Upper lobe of right lung (tissue), 1 donor: ENCODE measurements around the gene QPRT. TPM values are rescaled to one million over a fixed set of nuclear protein-coding genes. Genes with fewer than 3 reads are reported as not detected.
"Not testable (repeated sequence)": the region's sequence is repeated elsewhere in the genome, so short reads cannot be mapped to it uniquely, and the experiment has no call there.

ENCODE experiments used
- ATAC-seq: fragments of 200-7000 bp; cut with Tn5 transposase; one replicate; pipeline ENCODE4 v1.9.1; 2020; ENCODE audit warnings: mild to moderate bottlenecking, moderate library complexity
- DNase-seq: peaks from one replicate; pipeline ENCODE4 v3.0.0-alpha.2; 2020
- H3K27ac ChIP-seq: fragments of 200-600 bp; one replicate; pipeline ENCODE4 v1.8.0; 2022
- H3K27me3 ChIP-seq: fragments of 200-600 bp; one replicate; pipeline ENCODE4 v1.8.0; 2022; ENCODE audit warnings: mild to moderate bottlenecking
- H3K36me3 ChIP-seq: fragments of 200-600 bp; one replicate; pipeline ENCODE4 v1.8.0; 2022
- H3K4me1 ChIP-seq: fragments of 200-600 bp; one replicate; pipeline ENCODE4 v1.8.0; 2022
- H3K4me3 ChIP-seq: fragments of 200-600 bp; one replicate; pipeline ENCODE4 v1.8.0; 2022; ENCODE audit warnings: mild to moderate bottlenecking
- H3K9me3 ChIP-seq: fragments of 200-600 bp; one replicate; pipeline ENCODE4 v1.8.0; 2022
- CTCF ChIP-seq: fragments of 200-600 bp; IDR thresholded peaks from one replicate; pipeline ENCODE4 v1.8.0; 2022; ENCODE audit warnings: antibody characterized with exemption
- intact Hi-C: fragments of 100-400 bp; cut with DNase I; formaldehyde crosslinking; loops from one replicate; pipeline ENCODE4 v1.11.0; 2022
- total RNA-seq: library from RNA; stranded (reverse); fragmentation: NEBNext Ultra II Directional; extraction: Animal tissue kit (Norgen Biotek cat#: 25700); gene quantifications from one replicate; pipeline ENCODE4 v1.2.1, GENCODE V29; 2021
- donor health status: DM: no; HTN: yes; CAD: no; lungs with severe emphysema.

QPRT gene
- total RNA-seq, 1 donor from 2014 or later = 15.0 TPM

DNA sequence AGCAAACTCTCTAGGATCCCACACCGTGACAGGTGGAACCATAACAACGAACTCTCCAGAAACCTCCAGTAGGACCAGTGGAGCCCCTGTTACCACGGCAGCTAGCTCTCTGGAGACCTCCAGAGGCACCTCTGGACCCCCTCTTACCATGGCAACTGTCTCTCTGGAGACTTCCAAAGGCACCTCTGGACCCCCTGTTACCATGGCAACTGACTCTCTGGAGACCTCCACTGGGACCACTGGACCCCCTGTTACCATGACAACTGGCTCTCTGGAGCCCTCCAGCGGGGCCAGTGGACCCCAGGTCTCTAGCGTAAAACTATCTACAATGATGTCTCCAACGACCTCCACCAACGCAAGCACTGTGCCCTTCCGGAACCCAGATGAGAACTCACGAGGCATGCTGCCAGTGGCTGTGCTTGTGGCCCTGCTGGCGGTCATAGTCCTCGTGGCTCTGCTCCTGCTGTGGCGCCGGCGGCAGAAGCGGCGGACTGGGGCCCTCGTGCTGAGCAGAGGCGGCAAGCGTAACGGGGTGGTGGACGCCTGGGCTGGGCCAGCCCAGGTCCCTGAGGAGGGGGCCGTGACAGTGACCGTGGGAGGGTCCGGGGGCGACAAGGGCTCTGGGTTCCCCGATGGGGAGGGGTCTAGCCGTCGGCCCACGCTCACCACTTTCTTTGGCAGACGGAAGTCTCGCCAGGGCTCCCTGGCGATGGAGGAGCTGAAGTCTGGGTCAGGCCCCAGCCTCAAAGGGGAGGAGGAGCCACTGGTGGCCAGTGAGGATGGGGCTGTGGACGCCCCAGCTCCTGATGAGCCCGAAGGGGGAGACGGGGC is 14.7 kb upstream of the QPRT start:
- H3K4me1 ChIP-seq = no peaks in the 10 kb centered on the region
- intact Hi-C loops = no loop called here
- H3K27ac ChIP-seq = peak overlapping the region; percentile 42
- no peaks in the 10 kb centered on the region for H3K27me3 ChIP-seq
- ATAC-seq (peak; percentile 45), DNase-seq (peak; percentile 74)
- no peaks in the 10 kb centered on the region for H3K9me3 ChIP-seq
- peak overlapping the region; percentile 51 for H3K4me3 ChIP-seq
- no peaks in the 10 kb centered on the region for H3K36me3 ChIP-seq
- no peak for TF ChIP-seq CTCF

DNA sequence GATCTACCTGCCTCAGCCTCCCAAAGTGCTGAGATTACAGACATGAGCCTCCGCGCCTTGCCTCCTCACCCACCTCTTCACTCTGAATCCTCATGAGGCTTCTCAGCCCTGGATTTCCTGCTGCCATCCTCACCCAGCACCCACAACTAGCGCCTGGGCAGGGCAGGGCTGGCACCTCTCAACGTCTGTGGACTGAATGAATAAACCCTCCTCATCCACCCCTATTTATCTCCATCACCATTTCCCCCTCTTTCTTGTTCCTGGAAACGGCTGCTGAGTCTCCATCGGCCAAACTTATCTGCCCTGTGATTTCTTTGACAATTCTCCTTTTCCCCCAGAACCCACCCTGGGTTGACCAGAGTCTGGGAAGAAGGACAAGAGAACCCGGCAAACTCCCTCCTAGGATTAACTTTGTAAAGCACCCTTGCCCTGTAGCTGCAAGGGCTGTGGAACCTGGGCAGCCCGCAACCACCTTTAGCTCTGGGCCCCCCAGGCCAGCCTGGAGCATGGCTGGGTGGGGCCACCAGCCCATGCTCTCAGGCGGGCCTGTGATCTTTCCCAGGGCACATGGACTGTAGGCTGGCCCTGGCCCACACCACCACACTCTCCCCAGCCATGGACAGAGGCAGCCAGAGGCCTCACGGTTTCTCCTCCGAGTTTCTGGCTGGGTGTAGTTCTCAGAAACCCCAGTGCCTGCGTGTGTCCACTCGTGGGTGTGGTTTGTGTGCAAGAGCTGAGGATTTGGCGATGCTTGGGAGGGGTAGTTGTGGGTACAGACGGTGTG is 13.5 kb upstream of the QPRT start:
- no peaks in the 10 kb centered on the region for H3K9me3 ChIP-seq
- no peaks in the 10 kb centered on the region for H3K36me3 ChIP-seq
- intact Hi-C loops = no loop called here
- H3K4me1 ChIP-seq = no peaks in the 10 kb centered on the region
- no peak overlapping the region for H3K27ac ChIP-seq
- H3K27me3 ChIP-seq = no peaks in the 10 kb centered on the region
- H3K4me3 ChIP-seq = peak overlapping the region; percentile 51
- ATAC-seq (no peak), DNase-seq (peak; percentile 64)
- TF ChIP-seq CTCF = no peak

GRCh38 chr16:29667322-29667610 is 11.7 kb upstream of the QPRT start:
- H3K4me1 ChIP-seq, ATAC-seq, H3K36me3 ChIP-seq, H3K9me3 ChIP-seq, DNase-seq, H3K27me3 ChIP-seq, H3K4me3 ChIP-seq, intact Hi-C loops: not testable (repeated sequence)
- H3K27ac ChIP-seq = peak overlapping the region; percentile 51

DNA sequence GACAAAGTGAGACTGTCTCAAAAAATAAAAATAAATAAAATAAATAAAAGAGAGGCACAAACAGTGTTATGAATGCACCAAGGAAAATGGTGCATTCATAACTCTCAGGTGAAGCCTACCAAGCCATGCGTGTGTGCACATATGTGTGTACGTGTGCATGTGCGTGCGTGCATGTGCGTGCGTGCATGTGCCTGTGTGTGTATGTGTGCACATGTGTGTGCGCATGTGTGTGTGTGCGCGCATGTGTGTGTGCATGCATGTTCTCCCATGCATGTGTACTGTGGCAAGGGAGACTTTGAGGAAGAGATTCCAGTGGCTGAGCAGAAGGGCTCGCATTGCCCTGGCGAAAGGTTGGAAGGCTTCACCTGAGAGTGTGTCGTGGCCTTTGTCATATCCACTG is 11.2 kb upstream of the QPRT start:
- H3K4me1 ChIP-seq = no peaks in the 10 kb centered on the region
- H3K27ac ChIP-seq = no peak overlapping the region
- no peaks in the 10 kb centered on the region for H3K36me3 ChIP-seq
- TF ChIP-seq CTCF = no peak
- H3K4me3 ChIP-seq = no peak overlapping the region
- no peak for ATAC-seq
- H3K27me3 ChIP-seq = no peaks in the 10 kb centered on the region
- no peak for DNase-seq
- H3K9me3 ChIP-seq = no peaks in the 10 kb centered on the region
- intact Hi-C loops = no loop called here

DNA sequence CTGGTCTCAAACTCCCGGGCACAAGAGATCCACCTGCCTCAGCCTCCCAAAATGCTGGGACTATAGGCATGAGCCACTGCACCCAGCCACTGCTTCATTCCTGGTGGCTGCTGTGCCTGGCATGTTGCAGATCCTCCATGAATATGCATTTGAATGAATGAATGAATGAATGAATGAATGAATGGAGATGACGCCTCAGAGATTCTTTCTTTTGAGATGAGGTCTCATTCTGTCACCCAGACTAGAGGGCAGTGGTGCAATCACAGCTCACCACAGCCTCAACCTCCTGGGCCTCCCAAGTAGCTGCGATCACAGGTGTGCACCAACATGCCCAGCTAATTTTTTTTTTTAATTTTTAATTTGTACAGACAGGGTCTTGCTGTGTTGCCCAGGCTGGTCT is 10.7 kb upstream of the QPRT start:
- no peak for TF ChIP-seq CTCF
- ATAC-seq (no peak), DNase-seq (no peak)
- Histone ChIP-seq H3K27ac (no peak overlapping the region), H3K9me3 (no peaks in the 10 kb centered on the region), H3K4me3 (no peak overlapping the region), H3K4me1 (no peaks in the 10 kb centered on the region), H3K27me3 (no peaks in the 10 kb centered on the region), H3K36me3 (no peaks in the 10 kb centered on the region)
- intact Hi-C loops = no loop called here

DNA sequence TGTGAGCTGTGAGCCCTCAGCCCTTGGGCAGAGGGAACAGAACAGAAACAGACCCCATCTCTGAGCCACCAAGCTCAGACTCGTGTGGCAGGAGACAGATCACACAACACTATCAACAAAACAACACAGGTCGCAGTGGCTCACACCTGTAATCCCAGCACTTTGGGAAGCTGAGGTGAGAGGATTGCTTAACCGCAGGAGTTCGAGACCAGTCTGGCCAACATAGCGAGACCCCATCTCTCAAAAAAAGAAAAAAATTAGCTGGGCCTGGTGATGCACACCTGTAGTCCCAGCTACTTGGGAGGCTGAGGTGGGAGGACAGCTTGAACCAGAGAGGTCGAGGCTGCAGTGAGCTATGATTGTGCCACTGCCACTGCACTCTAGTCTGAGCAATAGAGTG is 5.5 kb upstream of the QPRT start:
- DNase-seq = no peak
- Histone ChIP-seq H3K36me3 (no peaks in the 10 kb centered on the region), H3K27ac (no peak overlapping the region), H3K4me1 (no peaks in the 10 kb centered on the region), H3K4me3 (no peak overlapping the region), H3K27me3 (no peaks in the 10 kb centered on the region), H3K9me3 (no peaks in the 10 kb centered on the region)
- no peak for TF ChIP-seq CTCF
- intact Hi-C loops = no loop called here
- ATAC-seq = no peak
